ENCODE measurements around the gene CEP85L. TPM values are rescaled to one million over a fixed set of nuclear protein-coding genes. Genes with fewer than 3 reads are reported as not detected.

The CEP85L gene
- total and polyA plus RNA-seq, 2 experiments from 2014 or later = 9.1 to 10.1 TPM

DNA sequence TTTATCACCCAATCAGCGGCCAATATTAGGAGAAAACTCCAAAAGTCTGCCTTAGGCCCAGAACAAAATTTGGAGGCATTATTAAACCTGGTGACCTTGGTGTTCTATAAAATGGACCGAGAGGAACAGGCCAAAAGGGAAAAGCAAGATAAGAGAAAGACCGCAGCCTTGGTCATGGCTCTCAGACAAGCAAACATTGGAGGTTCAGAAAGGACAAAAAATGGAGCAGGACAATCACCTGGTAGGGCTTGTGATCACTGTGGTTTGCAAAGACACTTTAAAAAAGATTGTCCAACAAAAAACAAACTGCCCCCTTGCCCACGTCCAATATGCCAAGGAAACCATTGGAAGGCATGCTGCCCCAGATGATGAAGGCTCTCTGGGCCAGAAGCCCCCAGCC, 31.2 kb downstream of the CEP85L start:
- no peak for DNase-seq (ENCODE audit: low spot score)
- Mint-ChIP-seq H3K27ac (no peak overlapping the region), H3K4me1 (no peaks in the 10 kb centered on the region), H3K27me3 (ENCODE audit: insufficient read depth, low read depth, poor library complexity) (peaks cover 2% of the 10 kb centered on the region), H3K36me3 (ENCODE audit: low read depth) (peaks cover 8% of the 10 kb centered on the region), H3K9me3 (no peaks in the 10 kb centered on the region; the same call in 2 of the 3 replicates), H3K4me3 (no peak overlapping the region)
- H3K9me2 ChIP-seq (ENCODE audit: insufficient read depth) = peaks cover 4% of the 10 kb centered on the region; the same call in 1 of the 2 replicates
- H3K27ac ChIP-seq (ENCODE audit: low read depth) = no peak overlapping the region
- H2AFZ ChIP-seq = no peak overlapping the region
- no peak overlapping the region for H3K4me2 ChIP-seq
- H3K36me3 ChIP-seq (ENCODE audit: insufficient read depth) = no peaks in the 10 kb centered on the region
- no peaks in the 10 kb centered on the region for H3K27me3 ChIP-seq (ENCODE audit: insufficient read depth)
- no peak for ATAC-seq
- H3K4me1 ChIP-seq (ENCODE audit: insufficient read depth) = no peaks in the 10 kb centered on the region
- TF ChIP-seq, protein P1, sequence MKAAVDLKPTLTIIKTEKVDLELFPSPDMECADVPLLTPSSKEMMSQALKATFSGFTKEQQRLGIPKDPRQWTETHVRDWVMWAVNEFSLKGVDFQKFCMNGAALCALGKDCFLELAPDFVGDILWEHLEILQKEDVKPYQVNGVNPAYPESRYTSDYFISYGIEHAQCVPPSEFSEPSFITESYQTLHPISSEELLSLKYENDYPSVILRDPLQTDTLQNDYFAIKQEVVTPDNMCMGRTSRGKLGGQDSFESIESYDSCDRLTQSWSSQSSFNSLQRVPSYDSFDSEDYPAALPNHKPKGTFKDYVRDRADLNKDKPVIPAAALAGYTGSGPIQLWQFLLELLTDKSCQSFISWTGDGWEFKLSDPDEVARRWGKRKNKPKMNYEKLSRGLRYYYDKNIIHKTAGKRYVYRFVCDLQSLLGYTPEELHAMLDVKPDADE (IDR thresholded peaks at IDR 0.05) = no peak
- no peak for TF ChIP-seq ZNF331 (CRISPR knock-in tag; IDR thresholded peaks at IDR 0.05; ENCODE audit: low read depth)
- TF ChIP-seq, protein P2, sequence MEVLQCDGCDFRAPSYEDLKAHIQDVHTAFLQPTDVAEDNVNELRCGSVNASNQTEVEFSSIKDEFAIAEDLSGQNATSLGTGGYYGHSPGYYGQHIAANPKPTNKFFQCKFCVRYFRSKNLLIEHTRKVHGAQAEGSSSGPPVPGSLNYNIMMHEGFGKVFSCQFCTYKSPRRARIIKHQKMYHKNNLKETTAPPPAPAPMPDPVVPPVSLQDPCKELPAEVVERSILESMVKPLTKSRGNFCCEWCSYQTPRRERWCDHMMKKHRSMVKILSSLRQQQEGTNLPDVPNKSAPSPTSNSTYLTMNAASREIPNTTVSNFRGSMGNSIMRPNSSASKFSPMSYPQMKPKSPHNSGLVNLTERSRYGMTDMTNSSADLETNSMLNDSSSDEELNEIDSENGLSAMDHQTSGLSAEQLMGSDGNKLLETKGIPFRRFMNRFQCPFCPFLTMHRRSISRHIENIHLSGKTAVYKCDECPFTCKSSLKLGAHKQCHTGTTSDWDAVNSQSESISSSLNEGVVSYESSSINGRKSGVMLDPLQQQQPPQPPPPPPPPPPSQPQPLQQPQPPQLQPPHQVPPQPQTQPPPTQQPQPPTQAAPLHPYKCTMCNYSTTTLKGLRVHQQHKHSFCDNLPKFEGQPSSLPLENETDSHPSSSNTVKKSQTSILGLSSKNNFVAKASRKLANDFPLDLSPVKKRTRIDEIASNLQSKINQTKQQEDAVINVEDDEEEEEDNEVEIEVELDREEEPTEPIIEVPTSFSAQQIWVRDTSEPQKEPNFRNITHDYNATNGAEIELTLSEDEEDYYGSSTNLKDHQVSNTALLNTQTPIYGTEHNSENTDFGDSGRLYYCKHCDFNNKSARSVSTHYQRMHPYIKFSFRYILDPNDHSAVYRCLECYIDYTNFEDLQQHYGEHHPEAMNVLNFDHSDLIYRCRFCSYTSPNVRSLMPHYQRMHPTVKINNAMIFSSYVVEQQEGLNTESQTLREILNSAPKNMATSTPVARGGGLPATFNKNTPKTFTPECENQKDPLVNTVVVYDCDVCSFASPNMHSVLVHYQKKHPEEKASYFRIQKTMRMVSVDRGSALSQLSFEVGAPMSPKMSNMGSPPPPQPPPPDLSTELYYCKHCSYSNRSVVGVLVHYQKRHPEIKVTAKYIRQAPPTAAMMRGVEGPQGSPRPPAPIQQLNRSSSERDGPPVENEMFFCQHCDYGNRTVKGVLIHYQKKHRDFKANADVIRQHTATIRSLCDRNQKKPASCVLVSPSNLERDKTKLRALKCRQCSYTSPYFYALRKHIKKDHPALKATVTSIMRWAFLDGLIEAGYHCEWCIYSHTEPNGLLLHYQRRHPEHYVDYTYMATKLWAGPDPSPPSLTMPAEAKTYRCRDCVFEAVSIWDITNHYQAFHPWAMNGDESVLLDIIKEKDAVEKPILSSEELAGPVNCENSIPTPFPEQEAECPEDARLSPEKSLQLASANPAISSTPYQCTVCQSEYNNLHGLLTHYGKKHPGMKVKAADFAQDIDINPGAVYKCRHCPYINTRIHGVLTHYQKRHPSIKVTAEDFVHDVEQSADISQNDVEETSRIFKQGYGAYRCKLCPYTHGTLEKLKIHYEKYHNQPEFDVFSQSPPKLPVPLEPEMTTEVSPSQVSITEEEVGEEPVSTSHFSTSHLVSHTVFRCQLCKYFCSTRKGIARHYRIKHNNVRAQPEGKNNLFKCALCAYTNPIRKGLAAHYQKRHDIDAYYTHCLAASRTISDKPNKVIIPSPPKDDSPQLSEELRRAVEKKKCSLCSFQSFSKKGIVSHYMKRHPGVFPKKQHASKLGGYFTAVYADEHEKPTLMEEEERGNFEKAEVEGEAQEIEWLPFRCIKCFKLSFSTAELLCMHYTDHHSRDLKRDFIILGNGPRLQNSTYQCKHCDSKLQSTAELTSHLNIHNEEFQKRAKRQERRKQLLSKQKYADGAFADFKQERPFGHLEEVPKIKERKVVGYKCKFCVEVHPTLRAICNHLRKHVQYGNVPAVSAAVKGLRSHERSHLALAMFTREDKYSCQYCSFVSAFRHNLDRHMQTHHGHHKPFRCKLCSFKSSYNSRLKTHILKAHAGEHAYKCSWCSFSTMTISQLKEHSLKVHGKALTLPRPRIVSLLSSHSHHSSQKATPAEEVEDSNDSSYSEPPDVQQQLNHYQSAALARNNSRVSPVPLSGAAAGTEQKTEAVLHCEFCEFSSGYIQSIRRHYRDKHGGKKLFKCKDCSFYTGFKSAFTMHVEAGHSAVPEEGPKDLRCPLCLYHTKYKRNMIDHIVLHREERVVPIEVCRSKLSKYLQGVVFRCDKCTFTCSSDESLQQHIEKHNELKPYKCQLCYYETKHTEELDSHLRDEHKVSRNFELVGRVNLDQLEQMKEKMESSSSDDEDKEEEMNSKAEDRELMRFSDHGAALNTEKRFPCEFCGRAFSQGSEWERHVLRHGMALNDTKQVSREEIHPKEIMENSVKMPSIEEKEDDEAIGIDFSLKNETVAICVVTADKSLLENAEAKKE (CRISPR knock-in tag; IDR thresholded peaks at IDR 0.05) = no peak
- TF ChIP-seq EZH2phosphoT487 (IDR thresholded peaks at IDR 0.05; ENCODE audit: unreplicated experiment) = no peak
- no peak for TF ChIP-seq JUNB (IDR thresholded peaks at IDR 0.05; ENCODE audit: unreplicated experiment)
- TF ChIP-seq POLR2AphosphoS5 (IDR thresholded peaks at IDR 0.05; ENCODE audit: low read depth) = no peak
- TF ChIP-seq, protein P3, sequence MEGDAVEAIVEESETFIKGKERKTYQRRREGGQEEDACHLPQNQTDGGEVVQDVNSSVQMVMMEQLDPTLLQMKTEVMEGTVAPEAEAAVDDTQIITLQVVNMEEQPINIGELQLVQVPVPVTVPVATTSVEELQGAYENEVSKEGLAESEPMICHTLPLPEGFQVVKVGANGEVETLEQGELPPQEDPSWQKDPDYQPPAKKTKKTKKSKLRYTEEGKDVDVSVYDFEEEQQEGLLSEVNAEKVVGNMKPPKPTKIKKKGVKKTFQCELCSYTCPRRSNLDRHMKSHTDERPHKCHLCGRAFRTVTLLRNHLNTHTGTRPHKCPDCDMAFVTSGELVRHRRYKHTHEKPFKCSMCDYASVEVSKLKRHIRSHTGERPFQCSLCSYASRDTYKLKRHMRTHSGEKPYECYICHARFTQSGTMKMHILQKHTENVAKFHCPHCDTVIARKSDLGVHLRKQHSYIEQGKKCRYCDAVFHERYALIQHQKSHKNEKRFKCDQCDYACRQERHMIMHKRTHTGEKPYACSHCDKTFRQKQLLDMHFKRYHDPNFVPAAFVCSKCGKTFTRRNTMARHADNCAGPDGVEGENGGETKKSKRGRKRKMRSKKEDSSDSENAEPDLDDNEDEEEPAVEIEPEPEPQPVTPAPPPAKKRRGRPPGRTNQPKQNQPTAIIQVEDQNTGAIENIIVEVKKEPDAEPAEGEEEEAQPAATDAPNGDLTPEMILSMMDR (conservative IDR thresholded peaks at IDR 0.05; ENCODE audit: low read depth in 2 of 2) = no peak
- TF ChIP-seq NANOG (IDR thresholded peaks at IDR 0.05; ENCODE audit: borderline replicate concordance) = no peak
- TF ChIP-seq EZH2 (IDR thresholded peaks at IDR 0.05; ENCODE audit: low read depth, unreplicated experiment) = no peak
- TF ChIP-seq STAT1 (IDR thresholded peaks at IDR 0.05; ENCODE audit: unreplicated experiment) = no peak
- TF ChIP-seq, protein P4, sequence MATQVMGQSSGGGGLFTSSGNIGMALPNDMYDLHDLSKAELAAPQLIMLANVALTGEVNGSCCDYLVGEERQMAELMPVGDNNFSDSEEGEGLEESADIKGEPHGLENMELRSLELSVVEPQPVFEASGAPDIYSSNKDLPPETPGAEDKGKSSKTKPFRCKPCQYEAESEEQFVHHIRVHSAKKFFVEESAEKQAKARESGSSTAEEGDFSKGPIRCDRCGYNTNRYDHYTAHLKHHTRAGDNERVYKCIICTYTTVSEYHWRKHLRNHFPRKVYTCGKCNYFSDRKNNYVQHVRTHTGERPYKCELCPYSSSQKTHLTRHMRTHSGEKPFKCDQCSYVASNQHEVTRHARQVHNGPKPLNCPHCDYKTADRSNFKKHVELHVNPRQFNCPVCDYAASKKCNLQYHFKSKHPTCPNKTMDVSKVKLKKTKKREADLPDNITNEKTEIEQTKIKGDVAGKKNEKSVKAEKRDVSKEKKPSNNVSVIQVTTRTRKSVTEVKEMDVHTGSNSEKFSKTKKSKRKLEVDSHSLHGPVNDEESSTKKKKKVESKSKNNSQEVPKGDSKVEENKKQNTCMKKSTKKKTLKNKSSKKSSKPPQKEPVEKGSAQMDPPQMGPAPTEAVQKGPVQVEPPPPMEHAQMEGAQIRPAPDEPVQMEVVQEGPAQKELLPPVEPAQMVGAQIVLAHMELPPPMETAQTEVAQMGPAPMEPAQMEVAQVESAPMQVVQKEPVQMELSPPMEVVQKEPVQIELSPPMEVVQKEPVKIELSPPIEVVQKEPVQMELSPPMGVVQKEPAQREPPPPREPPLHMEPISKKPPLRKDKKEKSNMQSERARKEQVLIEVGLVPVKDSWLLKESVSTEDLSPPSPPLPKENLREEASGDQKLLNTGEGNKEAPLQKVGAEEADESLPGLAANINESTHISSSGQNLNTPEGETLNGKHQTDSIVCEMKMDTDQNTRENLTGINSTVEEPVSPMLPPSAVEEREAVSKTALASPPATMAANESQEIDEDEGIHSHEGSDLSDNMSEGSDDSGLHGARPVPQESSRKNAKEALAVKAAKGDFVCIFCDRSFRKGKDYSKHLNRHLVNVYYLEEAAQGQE (IDR thresholded peaks at IDR 0.05; ENCODE audit: unreplicated experiment) = no peak
- no peak for TF ChIP-seq CREB1 (CRISPR knock-in tag; IDR thresholded peaks at IDR 0.05; ENCODE audit: low read depth)
- TF ChIP-seq ZNF114 (CRISPR knock-in tag; IDR thresholded peaks at IDR 0.05) = no peak
- H3K4me3 ChIP-seq = no peak overlapping the region
- H3F3A ChIP-seq (replicated peaks; ENCODE audit: low read depth) = no peaks in the 10 kb centered on the region
- 0 out of 2 replicates have a peak, but pooled peaks cover 4% of the 10 kb centered on the region for H4K20me1 ChIP-seq (replicated peaks; ENCODE audit: insufficient read depth)
- no peaks in the 10 kb centered on the region for H3K79me2 ChIP-seq (replicated peaks; ENCODE audit: insufficient read depth)
